ENCODE measurements around the gene OPALIN. TPM values are rescaled to one million over a fixed set of nuclear protein-coding genes. Genes with fewer than 3 reads are reported as not detected.

Gene OPALIN
- total and polyA plus RNA-seq, 10 of the 15 experiments (the other 5 are each of a cell fraction or from before 2014, with no cell fraction given), result not detected

GRCh38 chr10:96366508-96366907, 7.7 kb upstream of the OPALIN start (continued):
- TF ChIP-seq ZNF384 (IDR thresholded peaks at IDR 0.05; ENCODE audit: borderline replicate concordance, low read depth, low read length) (no peak), SREBF2 (IDR thresholded peaks at IDR 0.05; ENCODE audit: low read length) (no peak), RFX5 (IDR thresholded peaks at IDR 0.05; ENCODE audit: low read depth, low read length) (no peak), ZNF687 (IDR thresholded peaks at IDR 0.05) (no peak), CHD4 (IDR thresholded peaks at IDR 0.05) (no peak)

- Histone ChIP-seq H3K4me2 (ENCODE audit: control insufficient read depth, insufficient read depth) (no peak overlapping the region), H3K9ac (ENCODE audit: control insufficient read depth, insufficient read depth, low read length) (no peak overlapping the region), H3K36me3 (ENCODE audit: control insufficient read depth in 2 of 2, insufficient read depth in 2 of 2, low read length in 1 of 2) (no peaks in the 10 kb centered on the region), H3K79me2 (ENCODE audit: control insufficient read depth, insufficient read depth, low read length) (no peaks in the 10 kb centered on the region), H4K20me1 (ENCODE audit: control insufficient read depth, insufficient read depth) (no peaks in the 10 kb centered on the region), H3K4me1 (ENCODE audit: control insufficient read depth, insufficient read depth, low read length) (no peaks in the 10 kb centered on the region), H3K27ac (ENCODE audit: control insufficient read depth, insufficient read depth) (no peak overlapping the region), H3K27me3 (replicated peaks in 1 of 2; ENCODE audit: control insufficient read depth in 2 of 2, insufficient read depth in 2 of 2, low read length in 1 of 2) (peaks cover 0 to 1% of the 10 kb centered on the region in 2 experiments; a peak in 1 of 4 replicates), H2AFZ (ENCODE audit: control insufficient read depth, low read depth, low read length) (no peak overlapping the region), H3K9me3 (replicated peaks; ENCODE audit: control insufficient read depth, insufficient read depth, low read length) (no peaks in the 10 kb centered on the region), H3K4me3 (no peak overlapping the region)
- in situ Hi-C loops (cut with MboI), result no loop called here
- no TSS peak for BruUV-seq (replicated peaks)
- ChIA-PET POLR2A (no interaction called here), CTCF (interaction anchor here (0.7 to 4.0 kb wide), 3 partner anchors 10 to 376 kb away, joined by 4 to 27 read pairs (median 5); no protein-coding TSS in a partner anchor), SMC1A (ENCODE audit: uncharacterized antibody, unreplicated experiment) (interaction anchor here (3.6 kb wide), 1 partner anchor 9 kb away, joined by 14 read pairs; no protein-coding TSS in a partner anchor), RAD21 (ENCODE audit: unreplicated experiment) (no interaction called here)
- TF ChIP-seq SREBF2 (IDR thresholded peaks at IDR 0.05; ENCODE audit: low read length), result no peak
- TF ChIP-seq, protein P1, sequence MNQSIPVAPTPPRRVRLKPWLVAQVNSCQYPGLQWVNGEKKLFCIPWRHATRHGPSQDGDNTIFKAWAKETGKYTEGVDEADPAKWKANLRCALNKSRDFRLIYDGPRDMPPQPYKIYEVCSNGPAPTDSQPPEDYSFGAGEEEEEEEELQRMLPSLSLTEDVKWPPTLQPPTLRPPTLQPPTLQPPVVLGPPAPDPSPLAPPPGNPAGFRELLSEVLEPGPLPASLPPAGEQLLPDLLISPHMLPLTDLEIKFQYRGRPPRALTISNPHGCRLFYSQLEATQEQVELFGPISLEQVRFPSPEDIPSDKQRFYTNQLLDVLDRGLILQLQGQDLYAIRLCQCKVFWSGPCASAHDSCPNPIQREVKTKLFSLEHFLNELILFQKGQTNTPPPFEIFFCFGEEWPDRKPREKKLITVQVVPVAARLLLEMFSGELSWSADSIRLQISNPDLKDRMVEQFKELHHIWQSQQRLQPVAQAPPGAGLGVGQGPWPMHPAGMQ (IDR thresholded peaks at IDR 0.05; ENCODE audit: borderline replicate concordance), result no peak
- 17% methylated on average over 3 of the region's 3 CpGs for WGBS (ENCODE audit: insufficient coverage, insufficient replicate concordance, low lambda C conversion rate, missing lambda C conversion rate)
- FAIRE-seq (no peak), DNase-seq (ENCODE audit: low read depth, low spot score) (no peak), ATAC-seq (no peak)
- intact Hi-C loops (cut with micrococcal nuclease; ENCODE audit: unreplicated experiment), result no loop called here
Measured at GRCh38 chr10:96365571-96365970, 6.8 kb upstream of the OPALIN start.

Measured in GM12878 (cell line).